NCI-H446 (cell line): Measurements from ENCODE around the gene ZC3HAV1L.
A peak's percentile ranks its signal among the peaks of the same experiment; 100 is the strongest.
"Not testable (repeated sequence)": the region's sequence is repeated elsewhere in the genome, so short reads cannot be mapped to it uniquely, and the experiment has no call there.

Experiments
- DNase-seq, 2 experiments: peaks; one replicate each; lab custom pipeline; 2025; lab: John Stamatoyannopoulos, UW

Gene ZC3HAV1L, protein sequence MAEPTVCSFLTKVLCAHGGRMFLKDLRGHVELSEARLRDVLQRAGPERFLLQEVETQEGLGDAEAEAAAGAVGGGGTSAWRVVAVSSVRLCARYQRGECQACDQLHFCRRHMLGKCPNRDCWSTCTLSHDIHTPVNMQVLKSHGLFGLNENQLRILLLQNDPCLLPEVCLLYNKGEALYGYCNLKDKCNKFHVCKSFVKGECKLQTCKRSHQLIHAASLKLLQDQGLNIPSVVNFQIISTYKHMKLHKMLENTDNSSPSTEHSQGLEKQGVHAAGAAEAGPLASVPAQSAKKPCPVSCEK

GRCh38 chr7:139035586-139036353, at the start of gene ZC3HAV1L:
ZC3HAV1L (minus strand) TSS chr7:139036042; CDS start chr7:139036017, 25 bp downstream.
- DNase-seq: peak; percentile 15 to 80

DNA sequence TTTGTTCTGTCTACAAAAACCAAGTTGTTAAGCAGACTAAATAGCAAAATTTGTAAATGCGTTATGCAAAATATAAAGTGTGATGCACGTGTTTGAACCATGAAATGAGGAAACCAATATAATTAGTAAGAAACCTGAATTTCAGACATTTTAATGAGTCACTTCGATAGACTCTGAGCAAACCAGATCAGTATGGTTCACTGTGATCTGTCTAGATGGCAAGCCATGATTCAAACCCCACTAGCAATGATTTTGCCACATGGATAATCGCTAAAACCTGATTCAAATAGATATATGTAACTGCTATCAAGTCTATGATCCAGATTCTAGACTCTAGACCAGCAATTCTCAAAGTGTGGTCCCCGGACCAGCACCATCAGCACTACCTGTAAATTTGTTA, 48.9 kb upstream of the ZC3HAV1L start:
- no peak for DNase-seq

DNA sequence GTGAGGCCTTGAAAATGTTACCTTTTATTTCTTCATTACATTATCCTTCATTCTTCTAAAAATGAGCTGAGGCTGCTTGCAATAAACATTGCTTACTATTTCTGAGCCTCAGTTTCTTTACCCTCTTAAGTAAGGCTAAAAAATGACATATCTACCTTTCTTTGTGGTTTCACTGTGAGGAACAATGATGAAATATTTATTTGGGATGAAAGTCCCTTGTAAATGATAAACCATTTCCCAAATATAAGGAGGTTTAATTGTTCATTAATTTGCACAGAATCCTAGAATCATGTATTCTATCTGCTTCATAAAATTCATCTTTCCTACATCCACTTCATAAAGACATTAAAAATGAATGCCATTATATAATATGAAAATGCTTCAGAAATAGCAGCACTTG, 45.7 kb upstream of the ZC3HAV1L start:
- no peak for DNase-seq

DNA sequence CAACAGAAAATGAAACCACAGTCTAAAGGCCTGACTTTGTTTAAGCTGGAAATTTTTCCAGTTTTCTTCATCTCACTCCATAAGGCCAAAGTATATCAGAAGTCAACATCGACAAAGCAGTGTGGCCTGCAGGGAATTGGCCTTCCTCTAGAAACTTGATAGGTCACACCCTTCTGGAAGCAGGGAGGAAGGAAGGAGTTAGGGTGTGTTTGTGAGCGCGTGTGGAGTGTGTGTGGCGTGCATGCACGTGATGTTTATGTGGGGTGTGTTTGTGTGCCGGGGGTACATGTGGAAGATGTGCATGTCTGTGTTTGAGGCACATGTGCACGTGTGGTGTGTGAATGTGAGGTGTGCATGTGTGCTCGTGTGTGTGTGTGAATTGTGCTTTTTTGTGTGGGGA, 45.1 kb upstream of the ZC3HAV1L start:
- no peak for DNase-seq

- no peak for DNase-seq
Measured at GRCh38 chr7:139079861-139080260, 44.0 kb upstream of the ZC3HAV1L start.

DNA sequence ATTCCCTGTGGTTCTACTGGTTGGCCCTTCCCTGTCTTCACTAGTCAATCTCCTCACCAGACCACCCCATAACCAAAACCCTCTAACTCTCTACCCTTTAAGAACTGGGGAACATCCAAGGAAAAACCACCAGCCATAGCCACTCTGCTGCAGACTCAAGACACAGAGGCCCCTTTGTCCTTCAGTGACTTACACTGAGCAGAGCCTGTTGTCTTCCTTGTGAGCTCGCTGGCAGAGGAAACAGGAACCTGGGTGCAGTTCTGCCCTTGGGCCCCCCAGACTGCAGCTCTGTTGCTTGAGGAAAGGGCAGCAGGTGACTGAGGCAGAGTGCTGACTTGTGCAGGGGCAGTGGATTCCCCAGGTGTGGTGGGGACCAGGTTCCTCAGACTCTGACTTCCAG, 43.1 kb upstream of the ZC3HAV1L start:
- no peak for DNase-seq

GRCh38 chr7:139078399-139078798, 42.6 kb upstream of the ZC3HAV1L start:
- no peak for DNase-seq

DNA sequence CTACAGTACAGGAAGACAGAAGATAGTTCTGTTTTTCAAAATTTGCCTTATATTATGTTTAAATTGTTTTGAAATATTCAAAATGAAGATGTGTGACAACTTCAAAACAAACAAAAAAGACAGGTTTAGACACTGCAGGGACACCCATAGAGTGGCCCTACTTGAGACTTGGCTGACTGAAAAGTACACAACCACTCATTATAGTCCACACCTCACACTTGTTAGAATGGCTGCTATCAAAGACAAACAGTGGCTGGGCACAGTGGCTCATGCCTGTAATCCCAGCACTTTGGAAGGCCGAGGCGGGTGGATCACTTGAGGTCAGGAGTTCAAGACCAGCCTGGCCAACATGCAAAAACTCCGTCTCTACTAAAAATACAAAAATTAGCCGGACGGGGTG, 41.9 kb upstream of the ZC3HAV1L start:
- not testable (repeated sequence) for DNase-seq

GRCh38 chr7:139075871-139076686, 40.2 kb upstream of the ZC3HAV1L start:
- DNase-seq: no peak

DNA sequence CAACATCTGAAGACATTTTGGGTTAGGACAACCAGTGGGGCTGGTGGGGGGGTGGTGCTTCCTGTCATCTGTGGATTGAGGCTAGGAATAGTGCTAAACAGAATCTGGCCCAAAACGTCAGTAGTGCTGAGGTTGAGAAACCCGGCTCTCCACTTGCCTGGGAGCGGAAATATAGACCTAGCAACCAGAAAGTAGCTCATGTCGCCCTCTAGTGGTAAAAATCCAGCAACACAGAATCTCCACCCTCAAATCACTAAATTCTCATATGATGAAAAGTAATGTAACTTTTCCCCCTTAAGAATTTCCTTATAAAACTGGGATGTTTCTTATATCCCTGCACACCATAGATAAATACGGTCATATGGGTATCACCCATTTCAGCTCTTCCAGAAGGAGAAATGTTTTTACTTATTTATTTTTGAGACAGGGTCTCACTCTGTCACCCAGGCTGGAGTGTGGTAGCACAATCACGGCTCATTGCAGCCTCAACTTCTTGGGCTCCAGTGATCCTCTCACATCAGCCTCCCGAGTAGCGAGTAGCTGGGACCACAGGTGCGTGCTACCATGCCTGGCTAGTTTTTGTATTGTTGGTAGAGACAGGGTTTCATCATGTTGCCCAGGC, 39.3 kb upstream of the ZC3HAV1L start:
- peak; percentile 43 to 75 for DNase-seq

- no peak for DNase-seq
Measured at GRCh38 chr7:139072796-139073195, 37.0 kb upstream of the ZC3HAV1L start.

- DNase-seq: no peak
Measured at GRCh38 chr7:139071680-139072079, 35.8 kb upstream of the ZC3HAV1L start.

- DNase-seq: no peak
Measured at GRCh38 chr7:139068544-139069399, 32.9 kb upstream of the ZC3HAV1L start.

DNA sequence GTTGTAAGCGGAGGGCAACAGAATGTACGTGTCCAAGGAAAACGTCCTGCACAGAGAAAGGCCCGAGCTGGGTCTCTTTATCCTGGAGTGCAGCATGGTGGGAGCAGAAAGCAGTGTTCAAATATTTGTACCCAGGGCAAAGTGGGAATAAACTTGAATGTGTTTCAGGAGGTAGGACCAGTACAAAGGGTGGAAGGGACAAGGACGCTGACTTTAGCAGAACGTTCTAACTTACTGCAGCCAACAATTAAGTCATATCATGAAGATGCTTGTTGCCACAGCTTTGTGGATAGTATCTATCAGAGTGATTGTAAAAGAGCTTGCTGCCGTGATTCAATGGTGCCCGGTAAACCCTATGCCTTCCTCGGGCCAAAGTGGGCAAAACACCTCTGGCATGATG, 30.5 kb upstream of the ZC3HAV1L start:
- no peak for DNase-seq

DNA sequence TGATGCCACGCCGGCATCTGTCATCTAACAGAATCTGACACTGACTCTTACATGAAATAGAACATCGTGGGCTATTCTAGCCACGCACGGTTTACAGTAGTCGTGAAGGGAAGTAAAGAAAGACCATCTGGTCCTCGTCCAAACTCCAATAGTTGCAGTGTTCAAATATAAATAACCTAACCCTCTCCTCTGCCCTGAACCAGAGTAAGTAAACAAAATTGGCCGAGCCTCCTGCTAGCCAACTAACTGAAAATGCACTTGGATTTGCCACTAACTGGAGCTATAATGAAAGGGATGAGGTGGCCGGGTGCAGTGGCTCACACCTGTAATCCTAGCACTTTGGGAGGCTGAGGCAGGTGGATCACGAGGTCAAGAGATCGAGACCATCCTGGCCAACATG, 29.5 kb upstream of the ZC3HAV1L start:
- DNase-seq: no peak

DNA sequence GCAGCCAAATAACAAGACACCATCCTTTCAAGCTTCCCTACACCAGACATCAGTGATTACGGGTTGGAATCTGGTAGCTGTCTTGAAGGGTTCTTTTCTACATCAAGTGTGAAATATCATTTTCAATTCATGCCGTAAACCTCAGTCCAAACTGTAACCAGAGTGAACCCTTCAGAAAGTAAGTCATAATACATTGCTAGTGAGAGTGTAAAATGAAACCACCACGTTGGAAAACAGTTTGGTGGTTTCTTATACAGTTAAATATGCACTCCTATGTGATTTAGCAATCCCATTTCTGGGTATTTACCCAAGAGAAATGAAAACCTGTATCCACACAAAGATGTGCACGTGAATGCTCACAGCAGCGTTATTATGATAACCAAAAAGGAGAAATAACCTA, 25.6 kb upstream of the ZC3HAV1L start:
- DNase-seq: no peak

GRCh38 chr7:139060695-139061237, 24.9 kb upstream of the ZC3HAV1L start:
- DNase-seq: no peak

GRCh38 chr7:139059905-139060304, 24.1 kb upstream of the ZC3HAV1L start:
- no peak for DNase-seq

- no peak for DNase-seq
Measured at GRCh38 chr7:139058943-139059342, 23.1 kb upstream of the ZC3HAV1L start.

- no peak for DNase-seq
Measured at GRCh38 chr7:139055674-139056073, 19.8 kb upstream of the ZC3HAV1L start.

- not testable (repeated sequence) for DNase-seq
Measured at GRCh38 chr7:139054656-139055055, 18.8 kb upstream of the ZC3HAV1L start.
